D341Med (cell line): ENCODE results near the gene RNF224.
"Not testable (repeated sequence)": the region's sequence is repeated elsewhere in the genome, so short reads cannot be mapped to it uniquely, and the experiment has no call there.

ENCODE experiments used
- DNase-seq: peaks from one replicate; pipeline ENCODE4 v3.0.0; 2012; ENCODE audit warnings: low spot score

RNF224 gene

DNA sequence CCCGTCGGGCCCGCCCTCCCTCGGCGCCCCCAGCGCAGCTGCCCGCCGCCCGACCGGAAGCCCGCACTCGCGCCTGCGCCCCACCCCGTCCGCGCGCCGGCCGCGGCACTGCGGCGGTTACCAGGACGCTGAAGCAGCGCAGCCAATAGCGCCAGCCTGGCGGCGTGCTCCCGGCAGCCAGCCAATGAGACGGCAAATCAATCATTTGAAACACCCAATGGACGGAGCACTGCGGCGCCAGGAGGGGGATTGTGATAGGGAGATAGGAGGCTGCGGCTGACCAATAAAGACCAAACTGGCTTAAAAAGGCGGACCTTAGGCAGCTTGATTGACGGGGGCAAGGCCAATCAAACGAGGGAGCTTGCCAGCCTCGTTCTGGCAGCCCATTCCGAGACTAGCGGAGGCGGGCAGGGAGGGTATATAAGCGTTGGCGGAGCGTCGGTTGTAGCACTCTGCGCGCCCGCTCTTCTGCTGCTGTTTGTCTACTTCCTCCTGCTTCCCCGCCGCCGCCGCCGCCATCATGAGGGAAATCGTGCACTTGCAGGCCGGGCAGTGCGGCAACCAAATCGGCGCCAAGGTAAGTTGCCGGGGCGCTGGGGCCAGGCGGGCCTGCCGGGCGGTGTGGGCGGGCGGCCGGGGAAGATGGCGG lies 13.7 kb downstream of the RNF224 start, which contains the start of gene TUBB4B:
TUBB4B (plus strand) TSS at position 447 of the 649 bp plus-strand sequence; CDS start at position 521, 74 bp downstream.
- peak; percentile 95 for DNase-seq

DNA sequence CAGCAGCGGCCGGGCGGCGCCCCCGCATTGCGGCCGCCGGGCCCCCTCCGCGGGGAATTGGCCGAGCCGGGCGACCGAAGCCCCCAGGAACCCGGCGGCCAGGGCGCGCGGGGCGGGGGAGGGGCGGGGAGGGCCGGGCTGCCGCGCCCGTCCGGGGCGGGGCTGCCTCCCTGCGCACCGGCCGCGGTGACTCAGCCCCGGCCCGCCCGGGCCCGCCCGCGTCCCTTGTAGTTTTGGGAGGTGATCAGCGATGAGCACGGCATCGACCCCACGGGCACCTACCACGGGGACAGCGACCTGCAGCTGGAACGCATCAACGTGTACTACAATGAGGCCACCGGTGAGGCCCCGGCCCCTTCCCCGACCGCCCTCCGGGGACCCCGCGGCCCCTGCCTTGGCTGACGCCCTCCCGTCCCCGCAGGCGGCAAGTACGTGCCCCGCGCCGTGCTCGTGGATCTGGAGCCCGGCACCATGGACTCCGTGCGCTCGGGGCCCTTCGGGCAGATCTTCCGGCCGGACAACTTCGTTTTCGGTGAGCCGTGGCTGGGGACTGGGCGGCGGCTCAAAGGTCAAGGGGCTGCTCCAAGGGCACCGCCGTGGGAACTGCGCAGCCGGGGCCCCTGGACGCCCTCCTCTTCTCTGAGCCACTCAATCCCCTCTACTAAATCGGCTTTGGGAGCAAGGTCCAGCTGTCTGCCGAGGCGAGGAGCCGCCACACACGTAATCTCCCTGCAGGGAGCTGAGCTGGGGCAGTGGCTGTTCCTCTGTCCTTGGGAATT lies 14.4 kb downstream of the RNF224 start:
- DNase-seq = peak; percentile 72

DNA sequence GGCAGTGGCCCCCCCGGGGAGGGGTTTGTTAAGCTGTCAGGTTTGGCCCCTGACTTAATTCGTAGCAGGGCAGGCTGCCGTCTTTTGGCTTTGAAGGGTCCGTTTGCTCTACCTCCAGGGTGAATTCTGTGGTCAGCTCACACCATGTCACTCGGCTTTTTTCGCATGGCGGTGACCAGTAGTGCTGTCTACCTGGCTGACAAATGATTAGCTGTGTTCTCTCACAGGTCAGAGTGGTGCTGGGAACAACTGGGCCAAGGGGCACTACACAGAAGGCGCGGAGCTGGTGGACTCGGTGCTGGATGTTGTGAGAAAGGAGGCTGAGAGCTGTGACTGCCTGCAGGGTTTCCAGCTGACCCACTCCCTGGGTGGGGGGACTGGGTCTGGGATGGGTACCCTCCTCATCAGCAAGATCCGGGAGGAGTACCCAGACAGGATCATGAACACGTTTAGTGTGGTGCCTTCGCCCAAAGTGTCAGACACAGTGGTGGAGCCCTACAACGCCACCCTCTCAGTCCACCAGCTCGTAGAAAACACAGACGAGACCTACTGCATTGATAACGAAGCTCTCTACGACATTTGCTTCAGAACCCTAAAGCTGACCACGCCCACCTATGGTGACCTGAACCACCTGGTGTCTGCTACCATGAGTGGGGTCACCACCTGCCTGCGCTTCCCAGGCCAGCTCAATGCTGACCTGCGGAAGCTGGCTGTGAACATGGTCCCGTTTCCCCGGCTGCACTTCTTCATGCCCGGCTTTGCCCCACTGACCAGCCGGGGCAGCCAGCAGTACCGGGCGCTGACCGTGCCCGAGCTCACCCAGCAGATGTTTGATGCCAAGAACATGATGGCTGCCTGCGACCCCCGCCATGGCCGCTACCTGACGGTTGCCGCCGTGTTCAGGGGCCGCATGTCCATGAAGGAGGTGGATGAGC lies 15.2 kb downstream of the RNF224 start:
- DNase-seq = no peak

DNA sequence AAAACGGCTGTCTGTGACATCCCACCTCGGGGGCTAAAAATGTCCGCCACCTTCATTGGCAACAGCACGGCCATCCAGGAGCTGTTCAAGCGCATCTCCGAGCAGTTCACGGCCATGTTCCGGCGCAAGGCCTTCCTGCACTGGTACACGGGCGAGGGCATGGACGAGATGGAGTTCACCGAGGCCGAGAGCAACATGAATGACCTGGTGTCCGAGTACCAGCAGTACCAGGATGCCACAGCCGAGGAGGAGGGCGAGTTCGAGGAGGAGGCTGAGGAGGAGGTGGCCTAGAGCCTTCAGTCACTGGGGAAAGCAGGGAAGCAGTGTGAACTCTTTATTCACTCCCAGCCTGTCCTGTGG lies 15.9 kb downstream of the RNF224 start:
- not testable (repeated sequence) for DNase-seq

DNA sequence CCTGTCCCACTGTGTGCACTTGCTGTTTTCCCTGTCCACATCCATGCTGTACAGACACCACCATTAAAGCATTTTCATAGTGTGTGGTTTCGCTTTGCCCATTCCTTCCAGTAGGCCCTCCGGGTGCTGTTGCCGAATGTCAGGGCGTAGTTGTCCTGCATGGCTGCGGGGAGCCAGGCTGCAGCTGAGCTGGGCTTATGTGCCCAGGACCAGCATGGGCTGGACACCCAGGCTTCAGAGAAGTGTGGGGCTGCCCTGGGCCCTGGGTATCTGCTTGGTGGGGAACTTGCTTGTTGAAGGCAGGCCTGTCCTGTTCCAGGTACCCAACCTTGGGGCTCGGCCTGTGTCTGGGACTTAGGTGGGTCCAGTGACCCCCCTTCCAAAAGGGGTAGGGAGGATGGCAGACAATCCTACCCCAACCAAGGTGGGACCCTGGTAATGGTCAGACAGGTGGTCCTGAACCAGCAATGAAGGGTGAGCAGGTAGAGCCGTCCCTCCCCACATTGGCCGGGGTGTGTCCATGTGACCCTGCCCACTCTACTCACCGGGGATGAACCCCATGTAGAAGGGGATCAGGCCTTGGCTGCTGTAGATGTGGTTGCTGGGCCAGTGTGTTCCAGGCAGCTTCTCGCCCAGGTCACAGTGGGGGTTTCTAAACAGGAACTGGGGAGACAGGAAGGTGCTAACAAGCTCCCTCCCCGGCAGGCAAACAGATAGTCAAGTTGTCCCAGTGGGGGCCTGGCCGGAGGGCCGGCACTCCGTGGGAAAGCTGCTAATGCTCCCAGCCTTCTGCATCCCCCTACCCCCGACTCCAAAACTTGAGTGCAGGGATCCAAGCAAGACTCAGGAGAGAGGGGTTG lies 16.6 kb downstream of the RNF224 start:
- DNase-seq = no peak

DNA sequence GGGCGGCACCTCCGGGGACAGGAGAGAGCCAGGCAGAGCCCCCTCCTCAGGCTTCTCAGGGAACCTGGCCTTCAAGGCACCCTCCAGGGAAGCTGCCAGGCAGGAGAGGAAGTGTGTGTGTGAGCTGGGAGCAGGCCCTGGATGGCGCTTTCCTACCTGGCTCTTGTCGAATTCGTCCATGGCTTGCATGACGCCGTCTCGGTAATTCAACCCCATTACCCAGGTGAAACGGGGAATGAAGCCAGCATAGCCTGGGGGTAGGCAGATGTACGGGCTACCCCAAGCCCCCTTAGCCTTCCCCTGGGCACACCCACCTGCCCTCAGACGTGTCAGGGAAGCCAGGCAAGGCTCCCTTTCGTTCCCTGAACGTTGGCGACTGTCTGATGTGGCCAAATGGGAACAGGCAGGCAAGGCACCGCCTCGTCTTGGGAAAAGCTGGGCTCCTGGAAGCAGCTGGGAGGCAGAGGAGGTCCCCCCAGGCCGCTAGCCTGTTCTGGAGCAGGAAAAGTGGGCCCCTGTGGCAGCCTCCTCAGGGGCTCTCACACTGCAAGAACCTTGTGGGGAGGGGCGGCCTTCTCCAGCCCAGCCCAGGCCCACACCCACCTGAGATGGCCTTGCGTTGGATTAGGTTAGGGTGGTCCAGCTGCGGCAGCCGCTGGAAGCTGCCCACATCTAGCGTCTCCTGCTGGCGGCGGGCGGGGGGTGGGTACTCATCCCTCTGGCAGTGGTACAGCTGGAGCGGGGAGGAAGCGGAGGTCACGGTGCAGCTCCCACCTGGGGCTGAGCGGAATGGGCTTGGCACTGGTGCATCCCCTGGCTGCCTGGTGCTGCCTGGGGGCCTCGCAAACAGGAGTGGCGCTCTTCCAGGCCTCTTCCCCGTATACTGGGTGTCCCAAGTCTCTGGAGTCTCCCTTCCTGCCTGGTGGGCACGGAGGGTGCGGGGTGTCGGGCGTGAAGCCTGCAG lies 17.5 kb downstream of the RNF224 start:
- no peak for DNase-seq

DNA sequence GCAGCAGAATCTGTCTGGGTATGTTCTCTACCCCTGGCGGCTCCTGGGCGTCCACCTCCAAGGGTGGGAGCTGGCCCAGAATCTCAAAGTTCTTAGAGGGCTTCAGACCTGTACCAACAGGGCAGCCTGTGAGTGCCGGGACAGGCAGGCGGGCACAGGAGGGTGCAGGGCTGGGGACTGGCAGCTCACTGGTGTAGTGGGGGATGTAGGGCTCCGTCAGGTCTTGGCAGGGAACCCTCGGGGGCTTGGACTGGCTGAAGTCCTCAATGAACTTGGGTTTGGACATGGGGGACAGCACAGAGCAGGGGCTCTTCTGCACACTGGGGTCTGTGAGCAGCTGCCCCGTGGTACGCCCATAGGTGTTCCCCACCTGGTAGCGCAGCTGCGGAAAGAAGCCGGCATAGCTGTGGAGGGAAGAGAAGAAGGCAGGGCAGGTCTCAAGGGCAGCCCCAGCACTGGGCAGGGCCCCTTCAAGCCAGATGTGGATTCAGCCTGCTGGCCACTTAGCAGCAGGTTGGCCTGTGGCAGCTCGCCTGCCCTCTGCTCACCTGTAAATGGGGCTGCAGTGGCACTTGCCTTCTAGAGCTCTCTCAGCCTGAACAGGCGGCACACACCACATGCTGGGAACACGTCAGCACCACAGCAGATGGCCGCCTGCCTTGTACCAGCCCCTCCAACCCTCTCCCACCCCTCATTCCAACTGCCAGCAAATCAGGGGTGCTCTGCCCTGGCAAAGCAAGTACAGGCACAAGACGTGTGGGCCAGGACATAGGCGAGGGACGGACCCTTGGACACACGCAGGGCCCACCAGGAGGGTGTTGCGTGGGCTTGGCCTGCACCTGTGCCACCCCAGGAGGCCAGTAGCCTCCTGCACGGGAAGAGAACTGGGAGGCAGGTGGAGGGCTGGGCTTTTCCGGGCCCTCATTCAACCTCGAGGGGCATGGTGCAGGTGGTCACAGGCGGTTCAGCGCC lies 18.4 kb downstream of the RNF224 start:
- no peak for DNase-seq

DNA sequence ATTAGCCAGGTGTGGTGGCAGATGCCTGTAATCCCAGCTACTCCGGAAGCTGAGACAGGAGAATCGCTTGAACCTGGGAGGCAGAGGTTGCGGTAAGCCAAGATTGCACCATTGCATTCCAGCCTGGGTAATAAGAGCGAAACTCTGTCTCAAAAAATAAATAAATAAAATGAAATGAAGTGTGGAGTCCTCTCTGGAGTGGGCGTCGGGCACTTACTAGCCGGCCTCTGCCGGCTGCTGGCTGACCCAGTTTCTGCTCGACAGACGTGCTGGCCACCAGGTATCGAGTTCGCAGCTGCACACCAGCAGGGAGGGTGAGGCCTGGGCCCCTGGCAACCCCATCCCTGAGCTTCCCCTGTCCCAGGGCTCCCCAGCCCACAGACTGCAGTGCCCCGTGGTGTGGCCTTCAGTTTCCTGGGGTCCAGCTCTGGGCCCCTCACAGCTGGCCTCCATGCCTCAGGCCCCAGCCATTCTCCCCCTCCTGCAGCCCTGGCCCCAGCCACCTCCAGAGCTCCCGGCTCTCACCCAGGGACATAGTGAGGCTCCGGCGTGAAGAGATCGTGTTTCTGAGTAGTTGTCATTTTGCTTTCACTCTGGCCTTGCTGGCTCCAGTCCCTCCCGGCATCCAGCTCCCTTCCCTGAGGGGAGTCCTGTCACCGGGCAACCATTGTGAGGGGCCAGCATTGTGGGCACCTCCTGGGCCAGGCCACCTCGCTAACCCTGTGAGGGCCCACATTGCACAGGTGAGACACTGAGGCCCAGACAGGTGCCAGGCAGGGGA lies 20.0 kb downstream of the RNF224 start:
- DNase-seq = no peak

DNA sequence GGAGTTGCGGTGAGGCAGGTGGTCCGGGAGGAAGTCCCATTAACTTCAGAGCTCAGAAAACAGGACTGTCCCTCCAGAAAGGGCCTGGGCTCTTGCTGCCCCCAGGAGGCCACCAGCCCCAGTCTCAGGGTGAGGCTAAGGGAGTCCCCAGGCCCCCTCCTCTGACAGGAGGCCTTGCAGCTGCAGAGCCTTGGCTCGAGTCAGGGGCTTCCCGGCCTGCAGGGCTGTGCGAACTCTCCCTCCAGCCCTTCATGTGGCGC lies 20.5 kb downstream of the RNF224 start:
- no peak for DNase-seq

DNA sequence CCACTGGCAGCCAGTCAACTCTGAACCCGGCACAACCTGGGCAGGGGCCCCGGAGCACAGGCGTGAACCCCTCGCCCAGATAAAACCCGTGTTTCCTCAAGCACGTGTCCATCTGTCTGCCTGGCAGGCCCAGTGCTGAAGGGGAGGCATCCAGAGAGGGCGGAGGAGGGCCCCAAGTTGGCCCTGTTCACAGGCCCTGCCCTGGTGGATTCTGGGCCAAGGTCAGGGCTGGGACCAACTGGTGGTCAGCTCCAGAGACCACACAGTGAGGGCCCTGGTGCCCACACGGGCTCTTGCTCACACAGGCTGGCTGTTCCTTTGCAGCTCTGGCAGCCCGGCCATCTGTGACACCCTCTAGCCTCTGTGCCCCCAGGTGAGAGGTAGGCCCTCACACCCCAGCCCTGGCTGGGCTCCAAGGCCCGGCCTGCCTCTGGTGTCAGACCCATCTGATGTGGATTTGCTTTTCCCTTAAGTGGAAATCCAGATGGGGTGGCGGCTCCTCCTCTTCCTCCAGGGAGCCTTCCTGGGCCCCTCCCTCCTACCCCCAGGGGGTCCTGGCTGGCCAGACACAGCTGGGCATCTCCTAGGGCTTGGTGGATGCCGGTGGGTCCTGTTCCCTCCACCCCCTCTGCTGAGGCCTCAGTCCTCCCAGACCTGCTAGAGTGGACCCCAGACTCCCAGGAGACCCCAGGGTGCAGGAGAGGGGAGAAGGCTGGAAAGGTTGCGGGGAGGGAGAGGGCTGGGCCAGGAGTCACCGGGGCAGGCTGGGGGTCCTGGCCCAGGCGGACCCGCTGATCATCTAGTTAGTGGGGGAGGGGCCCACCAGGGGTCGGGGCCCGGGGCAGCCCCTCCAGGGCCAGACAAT lies 23.3 kb downstream of the RNF224 start:
- no peak for DNase-seq

DNA sequence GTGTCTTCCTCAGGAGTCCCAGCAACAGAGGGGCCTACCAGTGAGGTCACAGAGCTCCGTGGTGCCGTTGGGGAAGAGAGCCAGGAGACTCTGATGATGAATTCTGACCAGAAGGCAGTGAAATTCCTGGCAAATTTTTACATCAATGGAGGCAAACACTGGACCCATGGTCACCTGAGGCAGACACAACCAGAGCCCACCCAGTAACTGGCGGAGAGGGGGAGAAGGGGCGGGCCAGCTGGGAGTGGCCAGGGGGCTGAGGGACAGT lies 23.8 kb downstream of the RNF224 start, which contains the start of gene STPG3:
STPG3 (plus strand) TSS at position 93 of the 268 bp plus-strand sequence; CDS start at position 94, 1 bp downstream.
- DNase-seq = no peak

DNA sequence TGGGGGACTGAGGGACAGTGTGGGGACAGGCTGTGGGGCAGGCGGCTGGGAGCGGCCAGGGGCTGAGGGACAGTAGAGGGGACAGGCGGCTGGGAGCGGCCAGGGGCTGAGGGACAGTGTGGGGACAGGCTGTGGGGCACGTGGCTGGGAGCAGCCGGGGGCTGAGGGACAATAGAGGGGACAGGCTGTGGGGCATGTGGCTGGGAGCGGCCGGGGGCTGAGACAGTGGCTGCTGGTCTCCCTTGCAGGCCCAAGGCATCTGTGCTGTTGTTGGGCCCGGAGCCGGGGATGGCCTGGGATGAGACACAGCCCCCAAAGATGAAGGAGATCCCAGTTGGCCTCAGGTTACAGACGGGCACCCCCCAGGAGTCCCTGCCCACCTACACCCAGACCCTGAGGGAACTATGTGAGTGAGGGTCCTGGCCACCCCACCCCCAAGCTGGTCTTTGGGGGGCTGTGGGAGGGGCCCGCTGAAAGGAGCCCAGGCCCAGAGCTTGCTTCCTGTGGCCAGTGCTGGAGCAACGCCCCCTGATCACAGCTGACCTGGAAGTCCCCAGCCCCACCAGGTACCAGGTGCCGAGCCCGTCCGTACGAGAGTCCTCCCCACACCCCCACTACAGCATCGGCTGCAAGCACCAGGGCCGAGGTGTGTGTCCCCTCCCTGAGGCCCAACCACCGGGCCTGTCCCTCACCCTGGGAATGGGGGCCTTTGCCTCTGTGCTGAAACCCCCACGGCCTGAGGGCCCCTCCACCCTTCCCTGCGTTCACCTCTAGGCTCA lies 24.4 kb downstream of the RNF224 start:
- DNase-seq = no peak

DNA sequence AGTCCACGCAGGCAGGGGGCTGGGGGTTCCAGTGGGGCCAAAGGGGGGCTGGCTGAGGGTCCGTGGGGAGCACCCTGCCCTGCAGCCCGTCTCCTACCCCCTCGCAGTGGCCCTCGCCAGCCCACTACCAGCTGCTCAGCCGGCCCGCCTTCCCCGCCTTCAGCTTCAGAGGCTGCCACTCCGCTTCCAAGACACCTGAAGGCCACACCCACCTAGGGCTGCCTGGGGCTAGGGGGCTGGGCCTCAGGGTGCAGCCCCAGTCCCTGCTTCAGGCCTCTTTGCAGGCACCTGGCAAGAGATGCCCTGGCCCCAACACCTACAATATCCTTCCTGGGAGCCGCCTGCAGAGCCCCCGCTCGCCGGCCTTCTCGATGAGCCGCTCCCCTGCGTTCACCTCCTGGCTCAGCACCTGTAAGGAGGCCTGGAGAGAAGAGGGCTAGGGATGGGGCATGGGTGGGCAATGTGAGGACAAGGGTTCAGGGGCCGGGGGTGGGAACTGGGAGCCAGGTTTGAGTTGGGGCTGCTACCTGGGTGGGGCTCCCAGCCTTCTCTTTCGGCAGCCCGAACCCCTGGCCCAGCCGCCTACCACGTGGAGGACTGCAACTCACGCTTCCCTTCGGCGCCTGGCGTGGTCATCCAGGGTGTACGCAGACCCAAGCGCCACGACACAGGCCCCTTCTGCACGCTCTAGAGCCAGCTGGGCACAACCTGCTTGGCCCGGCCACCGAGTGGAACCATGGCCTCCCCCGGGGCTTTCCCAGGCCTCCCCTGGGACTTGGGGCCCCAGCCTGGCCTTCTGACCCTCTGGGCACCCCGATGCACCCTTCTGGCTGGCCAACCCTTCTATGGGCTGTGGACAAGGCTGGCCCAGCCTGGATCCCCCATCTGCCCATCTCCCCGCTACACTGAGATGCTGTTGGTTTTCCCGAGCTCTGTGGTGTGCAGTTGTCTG lies 25.5 kb downstream of the RNF224 start:
- DNase-seq = no peak

DNA sequence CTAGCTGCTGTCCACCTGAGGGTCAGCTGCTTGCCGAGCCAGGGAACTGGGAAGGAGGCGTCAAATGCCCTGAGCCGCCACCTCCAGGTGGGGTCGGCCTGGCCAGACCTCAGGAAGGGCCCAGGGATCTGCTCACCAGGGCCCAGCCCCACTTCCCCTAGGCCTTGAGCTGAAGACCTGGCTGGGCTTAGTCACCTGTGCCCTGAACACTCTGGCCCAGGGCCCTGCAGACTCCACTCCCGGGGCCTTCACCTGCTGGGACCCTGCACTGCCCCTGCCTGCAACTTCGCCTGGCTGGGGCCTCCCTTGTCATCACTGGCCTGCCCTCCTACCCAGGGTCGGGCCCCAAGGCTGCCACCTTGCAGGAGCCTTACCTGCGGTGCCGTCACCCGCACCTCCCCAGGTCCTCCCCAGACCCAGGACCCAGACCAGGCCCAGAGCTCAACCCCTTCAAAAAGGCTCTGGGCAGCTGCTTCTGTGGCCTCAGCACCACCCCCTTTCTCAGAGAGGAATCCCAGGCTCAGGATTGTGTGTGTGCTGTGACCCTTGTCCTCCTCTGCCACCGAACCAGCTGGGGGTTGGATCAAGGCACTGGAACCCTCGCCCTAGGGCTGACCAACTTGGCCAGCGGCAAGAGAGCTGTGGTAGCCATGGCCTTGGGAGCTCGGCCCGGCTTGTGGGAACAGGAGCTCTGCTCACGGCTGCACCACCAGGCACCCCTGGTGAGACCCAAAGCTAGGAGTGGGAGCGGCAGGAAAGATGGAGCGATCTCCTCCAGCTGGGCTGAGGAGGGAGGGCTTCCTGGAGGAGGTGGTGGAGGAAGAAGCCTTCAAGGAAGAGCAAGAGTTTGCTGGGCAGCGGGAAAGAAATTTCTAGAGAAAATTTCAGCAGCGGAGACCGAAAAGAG lies 26.7 kb downstream of the RNF224 start:
- no peak for DNase-seq
